Measurements from ENCODE around the gene MADD.
A peak's percentile ranks its signal among the peaks of the same experiment; 100 is the strongest.

Gene MADD

DNA sequence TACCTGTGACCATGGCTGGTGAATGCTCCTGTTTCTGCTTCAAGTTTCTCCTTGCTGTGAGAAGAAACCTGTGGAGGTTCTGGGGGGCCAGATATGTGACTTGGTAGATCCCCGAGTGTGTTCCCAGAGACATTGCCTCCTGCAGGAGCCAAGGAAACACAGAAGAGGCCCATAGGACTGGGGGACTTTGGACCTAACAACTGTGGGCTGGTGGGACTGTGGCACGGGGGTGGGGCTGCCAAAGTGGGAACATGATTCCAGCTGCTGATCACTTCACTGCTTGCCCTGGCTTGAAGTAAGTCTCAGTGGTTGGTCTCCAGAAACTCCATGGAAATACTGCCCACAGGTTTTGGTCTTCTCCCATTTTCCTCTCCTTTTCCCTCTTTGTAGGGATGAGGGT lies 16.3 kb upstream of the MADD start:
- no peak for DNase-seq

DNA sequence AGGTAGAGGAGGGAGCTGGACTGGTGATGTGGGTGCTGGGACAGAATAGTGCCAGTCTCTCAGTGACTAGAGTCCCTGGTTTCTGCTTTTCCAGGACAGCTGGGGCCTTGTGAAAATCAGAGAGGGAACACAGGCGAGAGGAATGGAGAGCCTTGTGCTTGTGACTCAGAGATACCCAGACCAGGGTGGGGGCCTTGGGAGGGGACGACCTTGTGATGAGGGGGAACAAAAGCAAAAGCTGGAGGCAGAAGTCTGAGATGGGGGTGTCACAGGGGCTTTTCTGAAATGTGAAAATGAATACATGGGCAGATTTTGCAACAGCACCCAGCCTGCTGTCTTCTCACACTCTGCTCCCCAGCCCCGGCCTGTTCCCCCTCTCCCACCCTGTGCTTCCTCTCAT lies 15.5 kb upstream of the MADD start:
- DNase-seq = no peak

DNA sequence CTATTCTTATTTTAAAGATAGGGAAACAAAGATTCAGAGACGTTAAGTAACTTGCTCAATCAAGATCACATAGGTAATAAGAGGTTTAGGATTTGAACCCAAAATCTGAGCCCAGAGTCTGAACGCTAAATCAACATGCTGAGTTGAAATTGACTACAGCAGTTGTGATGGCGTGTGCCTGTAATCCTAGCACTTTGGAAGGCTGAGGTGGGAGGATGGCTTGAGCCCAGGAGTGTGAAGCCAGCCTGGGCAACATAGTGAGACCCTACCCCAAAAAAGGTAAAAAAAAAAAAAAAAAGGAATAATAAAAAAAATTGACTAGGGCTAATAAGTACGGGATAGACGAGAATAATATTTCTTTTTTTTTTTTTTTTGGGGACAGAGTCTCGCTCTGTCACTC lies 13.6 kb upstream of the MADD start:
- no peak for DNase-seq

DNA sequence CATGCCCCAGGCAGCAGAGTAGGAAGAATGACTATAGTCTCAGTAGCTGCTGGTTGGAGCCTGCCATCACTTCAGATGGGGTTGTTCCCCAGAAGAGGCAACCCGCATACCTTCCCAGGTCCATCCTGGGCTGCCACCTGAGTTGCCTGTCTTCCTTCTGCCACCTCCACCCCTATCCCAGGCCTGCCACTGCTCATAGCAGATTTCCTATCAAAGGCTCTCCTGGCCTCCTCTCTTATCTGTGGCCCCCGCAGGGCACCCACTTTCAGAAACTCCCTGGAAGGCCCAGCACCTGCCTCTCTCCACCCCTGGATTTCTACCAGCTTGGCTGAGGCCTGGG lies 12.8 kb upstream of the MADD start:
- DNase-seq = no peak

DNA sequence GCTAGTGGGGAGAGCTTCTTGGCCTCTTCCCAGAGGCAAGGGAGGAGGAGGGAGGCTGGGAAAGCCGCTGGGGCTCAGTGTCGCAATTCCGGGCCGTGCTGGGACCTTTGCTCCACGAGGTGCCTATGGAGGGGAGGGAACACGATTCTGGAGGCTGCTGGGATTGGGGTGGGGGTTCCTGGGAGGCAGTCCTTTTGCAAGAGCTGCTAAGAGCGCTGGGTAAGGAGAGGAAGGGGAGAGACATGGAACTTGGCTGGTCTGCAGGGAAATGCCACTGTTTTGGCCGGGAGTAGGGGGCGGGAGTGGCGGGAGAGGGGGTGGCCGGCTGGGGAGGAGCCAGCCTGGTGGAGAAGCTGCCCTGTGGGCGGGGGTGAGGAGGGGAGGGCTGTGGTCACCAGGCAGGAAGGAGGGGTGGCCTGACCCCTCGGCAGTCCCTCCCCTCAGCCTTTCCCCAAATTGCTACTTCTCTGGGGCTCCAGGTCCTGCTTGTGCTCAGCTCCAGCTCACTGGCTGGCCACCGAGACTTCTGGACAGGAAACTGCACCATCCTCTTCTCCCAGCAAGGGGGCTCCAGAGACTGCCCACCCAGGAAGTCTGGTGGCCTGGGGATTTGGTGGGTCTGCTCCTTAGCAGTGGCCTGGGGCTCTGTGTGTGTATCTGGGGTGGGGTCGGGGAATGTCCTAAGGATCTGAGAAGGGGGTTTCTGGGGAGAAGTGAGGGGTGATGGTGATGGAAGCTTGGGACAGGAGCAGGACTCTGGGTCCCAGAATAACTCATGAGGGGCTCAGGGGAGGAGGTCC lies 12.2 kb upstream of the MADD start, which contains the start of gene NR1H3:
Gene NR1H3, plus strand, starts transcription at position 480 of the 800 bp plus-strand sequence. CDS start 1,221 bp downstream, outside the sequence.
- no peak for DNase-seq

DNA sequence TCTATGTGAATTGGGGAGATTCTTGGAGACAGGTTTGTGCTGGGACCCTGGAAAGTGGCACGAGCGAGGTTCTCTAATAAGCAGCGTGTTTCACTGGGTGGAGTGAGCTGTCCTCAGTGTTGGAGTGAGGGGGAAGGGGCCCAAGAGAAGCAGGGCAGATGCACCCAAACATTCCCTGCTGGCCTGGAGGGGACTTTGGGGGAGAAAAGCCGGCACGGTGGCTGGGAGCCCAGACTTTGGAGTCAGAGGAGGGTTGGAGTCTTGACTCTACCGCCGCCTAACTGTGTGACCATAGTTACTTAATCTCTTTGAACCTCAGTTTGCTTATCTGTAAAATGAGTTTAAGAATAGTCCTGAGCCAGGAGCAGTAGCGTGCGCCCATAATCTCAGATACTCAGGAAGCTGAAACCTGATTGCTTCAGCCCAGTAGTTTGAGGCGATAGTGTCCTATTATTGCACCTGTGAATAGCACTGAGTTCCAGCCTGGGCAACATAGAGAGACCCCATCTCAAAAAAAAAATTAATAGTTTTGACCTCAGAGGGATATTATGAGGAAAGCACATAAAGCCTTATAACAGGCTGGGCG lies 11.5 kb upstream of the MADD start:
- no peak for DNase-seq

DNA sequence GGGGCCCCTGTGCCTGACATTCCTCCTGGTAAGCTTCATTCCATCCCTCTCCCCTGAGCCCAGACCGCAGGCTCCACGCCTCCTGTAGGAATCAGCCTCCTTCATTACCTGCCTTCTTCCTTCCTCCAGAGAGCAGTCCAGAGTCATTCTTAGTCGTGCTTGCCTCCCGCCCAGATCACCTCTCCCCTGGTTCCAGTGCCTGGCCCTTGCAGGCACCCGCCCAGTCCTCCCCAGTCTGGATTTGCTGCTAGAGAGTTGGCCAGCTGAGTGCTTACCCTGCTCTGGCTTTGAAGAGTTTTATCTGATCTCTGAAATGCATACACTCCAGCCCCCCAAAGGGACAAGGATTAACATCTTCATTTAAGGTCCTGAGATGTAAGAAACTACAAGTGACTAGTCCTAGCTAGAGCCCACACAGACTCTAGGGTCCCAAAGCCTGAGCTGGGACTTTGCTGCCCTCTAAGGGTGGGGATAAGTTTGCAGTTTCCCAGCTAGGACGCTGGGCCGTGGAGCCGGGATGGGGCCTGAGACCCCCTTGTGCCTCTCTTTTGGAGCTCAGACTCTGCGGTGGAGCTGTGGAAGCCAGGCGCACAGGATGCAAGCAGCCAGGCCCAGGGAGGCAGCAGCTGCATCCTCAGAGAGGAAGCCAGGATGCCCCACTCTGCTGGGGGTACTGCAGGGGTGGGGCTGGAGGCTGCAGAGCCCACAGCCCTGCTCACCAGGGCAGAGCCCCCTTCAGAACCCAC lies 10.5 kb upstream of the MADD start:
- peak; percentile 29 to 34 for DNase-seq

DNA sequence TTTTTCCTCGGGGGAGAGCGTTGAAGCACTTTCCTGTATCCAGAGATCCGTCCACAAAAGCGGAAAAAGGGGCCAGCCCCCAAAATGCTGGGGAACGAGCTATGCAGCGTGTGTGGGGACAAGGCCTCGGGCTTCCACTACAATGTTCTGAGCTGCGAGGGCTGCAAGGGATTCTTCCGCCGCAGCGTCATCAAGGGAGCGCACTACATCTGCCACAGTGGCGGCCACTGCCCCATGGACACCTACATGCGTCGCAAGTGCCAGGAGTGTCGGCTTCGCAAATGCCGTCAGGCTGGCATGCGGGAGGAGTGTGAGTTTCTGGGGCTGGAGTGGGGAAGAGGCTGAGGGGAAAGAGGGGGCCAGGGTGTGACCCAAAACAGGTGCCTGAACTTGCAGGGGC lies 9.6 kb upstream of the MADD start:
- no peak for DNase-seq

DNA sequence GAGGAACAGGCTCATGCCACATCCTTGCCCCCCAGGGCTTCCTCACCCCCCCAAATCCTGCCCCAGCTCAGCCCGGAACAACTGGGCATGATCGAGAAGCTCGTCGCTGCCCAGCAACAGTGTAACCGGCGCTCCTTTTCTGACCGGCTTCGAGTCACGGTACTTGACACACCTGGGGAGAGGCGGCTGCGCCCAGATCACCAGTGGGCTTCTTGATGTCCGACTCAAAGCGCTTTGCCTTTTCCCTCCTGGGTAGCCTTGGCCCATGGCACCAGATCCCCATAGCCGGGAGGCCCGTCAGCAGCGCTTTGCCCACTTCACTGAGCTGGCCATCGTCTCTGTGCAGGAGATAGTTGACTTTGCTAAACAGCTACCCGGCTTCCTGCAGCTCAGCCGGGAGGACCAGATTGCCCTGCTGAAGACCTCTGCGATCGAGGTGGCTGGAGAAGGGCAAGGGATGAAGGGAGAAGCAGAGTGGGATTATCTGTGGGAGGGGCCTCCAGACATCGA lies 8.6 kb upstream of the MADD start:
- no peak for DNase-seq

DNA sequence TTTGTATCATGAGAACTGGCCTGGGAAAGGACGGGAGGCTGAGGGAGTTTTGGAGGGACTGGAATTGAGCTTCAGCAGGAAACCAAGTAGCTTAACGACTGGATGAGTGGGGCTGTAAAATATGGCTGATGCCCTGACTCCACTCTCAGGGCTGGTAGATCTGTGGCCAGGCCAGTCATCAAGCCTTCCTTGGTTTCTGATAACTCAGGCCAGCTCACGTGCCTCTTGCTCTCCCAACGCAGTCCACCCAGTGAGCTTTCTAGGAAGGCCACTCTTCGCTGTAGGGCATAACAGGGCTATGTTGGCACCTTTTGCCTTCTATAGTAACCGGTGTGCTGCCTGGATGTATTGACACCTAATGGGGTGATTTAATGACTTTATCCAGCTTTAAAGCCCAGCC lies 5.8 kb upstream of the MADD start:
- DNase-seq = no peak

DNA sequence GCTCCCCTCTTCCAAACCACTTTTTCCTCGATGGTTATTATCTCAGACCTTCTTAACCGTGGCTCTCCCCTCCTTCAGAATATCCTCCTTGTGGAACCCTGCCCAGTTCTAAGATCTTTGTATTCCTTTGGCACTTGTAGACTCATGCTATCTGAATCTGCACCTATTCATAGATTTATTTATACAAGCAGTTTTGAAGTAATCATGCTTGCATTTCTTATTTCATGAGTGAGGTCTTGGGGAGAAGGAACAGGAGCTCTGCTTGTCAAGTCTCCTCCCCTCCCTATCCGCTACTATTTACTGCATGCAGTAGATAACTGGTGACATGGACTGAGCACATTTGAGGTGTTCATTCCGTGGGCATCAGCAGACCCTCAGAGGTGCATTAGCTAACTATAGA lies 5.4 kb upstream of the MADD start:
- no peak for DNase-seq

DNA sequence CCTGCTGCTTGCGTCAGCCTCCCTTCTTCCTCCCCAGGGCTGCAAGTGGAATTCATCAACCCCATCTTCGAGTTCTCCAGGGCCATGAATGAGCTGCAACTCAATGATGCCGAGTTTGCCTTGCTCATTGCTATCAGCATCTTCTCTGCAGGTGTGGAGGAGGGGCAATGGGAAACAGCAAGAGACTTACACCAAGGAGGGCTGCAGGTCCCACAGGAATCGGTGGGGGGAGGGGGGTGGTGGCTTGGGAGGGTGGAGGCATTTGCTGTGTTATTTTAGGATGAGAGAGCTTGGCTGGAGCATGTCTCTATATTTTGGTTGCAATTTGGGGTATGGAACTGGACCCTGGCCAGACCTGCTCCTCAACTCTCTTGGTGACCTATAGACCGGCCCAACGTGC lies 2.1 kb upstream of the MADD start:
- DNase-seq = no peak

DNA sequence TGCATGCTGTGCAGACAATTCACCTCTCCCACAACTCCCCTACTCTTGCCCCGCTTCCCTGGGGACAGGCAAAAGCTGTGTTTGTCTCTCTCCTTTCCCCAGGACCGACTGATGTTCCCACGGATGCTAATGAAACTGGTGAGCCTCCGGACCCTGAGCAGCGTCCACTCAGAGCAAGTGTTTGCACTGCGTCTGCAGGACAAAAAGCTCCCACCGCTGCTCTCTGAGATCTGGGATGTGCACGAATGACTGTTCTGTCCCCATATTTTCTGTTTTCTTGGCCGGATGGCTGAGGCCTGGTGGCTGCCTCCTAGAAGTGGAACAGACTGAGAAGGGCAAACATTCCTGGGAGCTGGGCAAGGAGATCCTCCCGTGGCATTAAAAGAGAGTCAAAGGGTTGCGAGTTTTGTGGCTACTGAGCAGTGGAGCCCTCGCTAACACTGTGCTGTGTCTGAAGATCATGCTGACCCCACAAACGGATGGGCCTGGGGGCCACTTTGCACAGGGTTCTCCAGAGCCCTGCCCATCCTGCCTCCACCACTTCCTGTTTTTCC lies 1.4 kb upstream of the MADD start:
- DNase-seq = no peak

DNA sequence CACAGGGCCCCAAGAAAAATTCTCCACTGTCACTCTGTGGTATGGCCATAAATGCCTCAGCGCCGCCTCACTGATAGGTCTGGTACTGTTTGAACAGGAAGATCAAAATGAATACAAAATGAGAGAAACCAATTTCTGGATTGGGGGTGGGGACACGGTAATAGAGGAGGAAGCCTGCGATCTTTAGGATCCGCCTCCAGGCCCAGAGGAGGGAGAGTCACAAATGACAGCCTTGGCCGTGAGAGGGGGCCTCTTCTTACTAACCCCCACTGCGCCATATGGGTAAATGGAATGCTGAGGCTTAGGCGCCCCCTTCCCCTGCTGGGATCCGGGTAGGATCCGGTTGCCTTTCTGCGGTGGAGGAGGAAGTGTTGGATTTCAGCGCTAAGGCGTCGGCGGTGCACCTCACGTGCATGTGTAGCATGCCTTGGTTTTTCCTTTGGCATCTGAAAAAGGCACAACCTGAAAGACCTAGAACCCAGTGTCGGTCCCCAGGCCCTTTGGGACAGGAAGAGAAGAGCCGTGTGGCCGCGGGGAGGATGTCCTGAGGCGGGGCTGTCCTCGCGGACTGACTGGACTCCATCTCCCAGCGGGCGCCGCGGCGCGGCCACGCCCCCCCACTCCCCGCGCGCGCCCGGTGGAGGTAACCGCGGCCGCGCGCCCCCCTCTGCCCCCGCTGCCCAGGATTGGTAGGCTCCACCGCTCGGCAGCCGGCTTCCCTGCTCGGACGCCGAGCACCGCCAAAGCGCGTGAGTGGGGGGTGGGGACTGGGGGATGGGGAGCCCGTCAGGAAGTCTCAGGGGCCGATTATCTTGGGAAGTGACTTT lies 718 bp upstream of the MADD start:
- peak; percentile 79 for DNase-seq

DNA sequence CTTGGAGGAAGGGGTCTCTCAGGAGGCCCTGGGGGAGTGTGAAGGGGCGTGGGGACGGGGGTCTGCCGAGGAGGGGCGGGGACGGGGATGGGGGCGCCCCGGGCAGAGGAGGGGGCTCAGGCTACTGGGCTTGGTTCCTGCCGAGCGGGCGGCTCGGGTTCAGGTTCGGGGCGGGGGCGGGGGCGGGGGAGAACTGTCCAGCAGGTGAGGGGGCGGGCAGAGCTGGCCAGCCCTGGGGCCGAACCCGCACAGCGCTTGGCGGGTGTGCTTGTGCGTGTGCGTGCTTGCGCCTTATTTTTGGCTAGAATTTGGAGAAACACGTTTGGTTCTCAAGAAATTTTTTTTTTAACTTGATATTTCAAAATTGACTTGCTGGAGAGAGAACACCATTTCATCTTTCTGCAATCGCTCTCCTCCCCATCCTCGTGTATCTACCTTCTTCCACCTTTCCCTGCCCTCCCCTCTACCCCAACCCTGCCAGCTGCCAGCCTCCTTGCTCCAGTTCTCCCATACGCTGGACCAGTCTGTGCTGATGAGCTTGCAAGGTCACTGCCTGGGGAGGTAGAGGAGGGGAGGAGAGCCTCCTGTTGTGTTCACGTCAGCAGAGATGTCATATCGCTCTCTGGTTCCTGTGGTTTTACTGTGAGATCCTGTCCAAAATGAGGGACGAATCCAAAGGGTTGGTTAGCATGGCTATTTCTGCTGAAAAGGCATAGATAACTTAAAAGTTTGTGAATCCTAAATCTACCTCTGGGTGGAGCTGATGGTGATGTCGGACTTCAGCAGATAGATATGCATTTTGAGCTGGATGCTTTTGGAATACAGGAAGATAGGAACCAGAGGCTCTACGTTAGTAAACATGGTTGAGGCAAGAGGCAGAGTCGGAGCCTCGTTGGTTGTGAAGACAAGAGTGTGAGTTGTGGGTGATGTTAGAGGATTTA lies 668 bp downstream of the MADD start:
- peak in 1 of 2 experiments; percentile 4 for DNase-seq

DNA sequence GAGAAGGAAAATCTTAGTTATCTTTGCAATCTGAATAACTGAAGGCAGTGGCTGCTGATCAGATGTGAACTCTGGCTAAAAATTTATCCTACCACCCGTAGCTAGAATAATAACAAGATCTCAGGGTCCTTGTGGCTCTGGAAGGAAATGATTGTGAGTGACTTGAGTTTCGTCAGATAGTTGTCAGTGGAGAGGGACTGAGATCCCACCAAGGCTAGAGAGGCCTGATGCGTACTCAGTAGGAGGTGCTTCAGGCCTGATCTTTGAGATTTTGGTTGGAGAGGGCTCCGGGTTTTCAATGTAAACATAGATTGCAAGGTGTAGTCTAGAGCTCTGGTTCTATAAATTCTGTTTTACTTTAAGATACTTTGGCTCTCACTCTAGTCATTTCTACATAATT lies 1.4 kb downstream of the MADD start:
- no peak for DNase-seq

DNA sequence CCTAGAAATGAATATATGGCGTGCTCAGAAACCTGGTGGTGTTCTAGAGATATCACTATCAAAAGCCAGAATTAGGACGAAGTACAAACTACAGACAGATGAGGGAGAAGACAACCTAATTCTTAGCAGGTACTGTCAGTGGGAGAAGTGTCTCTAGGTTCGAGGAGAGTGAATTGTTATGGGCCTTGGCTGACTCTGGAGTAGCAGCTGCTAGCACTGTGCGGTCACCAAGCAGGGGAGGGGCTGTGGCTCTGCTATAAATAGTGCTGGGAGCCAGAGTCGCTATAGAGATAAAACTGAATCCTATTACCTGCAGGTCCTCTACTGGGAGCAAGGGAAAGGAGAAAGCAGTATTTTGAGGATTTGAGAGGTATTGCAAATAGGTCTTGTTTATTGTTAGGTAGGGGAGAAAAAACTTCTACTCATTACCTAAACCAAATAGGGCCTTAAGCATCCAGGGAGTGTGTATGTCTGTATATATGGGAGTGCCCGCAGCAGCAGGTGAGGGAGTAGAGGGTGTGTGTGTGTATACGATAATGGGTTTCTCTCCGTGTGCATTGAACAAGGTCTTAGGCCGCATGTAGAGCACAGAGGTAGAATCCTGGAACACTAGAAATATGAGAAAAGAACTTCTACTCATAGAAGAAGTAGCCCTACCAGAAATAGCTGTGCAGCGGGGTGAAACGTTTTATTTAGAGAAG lies 2.2 kb downstream of the MADD start:
- DNase-seq = no peak

DNA sequence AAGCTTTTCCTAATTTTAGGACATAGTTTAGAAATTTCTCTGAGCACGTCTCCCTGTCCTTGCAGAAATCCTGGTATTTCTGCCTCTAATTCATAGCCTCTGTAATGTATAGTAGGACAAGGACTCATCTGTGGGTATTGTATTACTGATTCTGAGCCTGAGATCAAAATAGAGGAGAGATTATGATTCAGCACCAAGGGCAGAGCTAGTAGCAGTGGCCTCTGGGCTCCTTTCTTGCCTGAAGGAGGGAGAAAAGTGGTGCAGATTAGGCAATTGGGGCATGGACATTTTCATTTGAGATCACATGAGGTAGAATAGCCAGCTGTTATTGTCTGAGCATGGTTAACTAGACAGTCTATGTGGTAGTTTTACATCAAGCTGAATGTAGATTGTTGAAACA lies 2.8 kb downstream of the MADD start:
- no peak for DNase-seq

DNA sequence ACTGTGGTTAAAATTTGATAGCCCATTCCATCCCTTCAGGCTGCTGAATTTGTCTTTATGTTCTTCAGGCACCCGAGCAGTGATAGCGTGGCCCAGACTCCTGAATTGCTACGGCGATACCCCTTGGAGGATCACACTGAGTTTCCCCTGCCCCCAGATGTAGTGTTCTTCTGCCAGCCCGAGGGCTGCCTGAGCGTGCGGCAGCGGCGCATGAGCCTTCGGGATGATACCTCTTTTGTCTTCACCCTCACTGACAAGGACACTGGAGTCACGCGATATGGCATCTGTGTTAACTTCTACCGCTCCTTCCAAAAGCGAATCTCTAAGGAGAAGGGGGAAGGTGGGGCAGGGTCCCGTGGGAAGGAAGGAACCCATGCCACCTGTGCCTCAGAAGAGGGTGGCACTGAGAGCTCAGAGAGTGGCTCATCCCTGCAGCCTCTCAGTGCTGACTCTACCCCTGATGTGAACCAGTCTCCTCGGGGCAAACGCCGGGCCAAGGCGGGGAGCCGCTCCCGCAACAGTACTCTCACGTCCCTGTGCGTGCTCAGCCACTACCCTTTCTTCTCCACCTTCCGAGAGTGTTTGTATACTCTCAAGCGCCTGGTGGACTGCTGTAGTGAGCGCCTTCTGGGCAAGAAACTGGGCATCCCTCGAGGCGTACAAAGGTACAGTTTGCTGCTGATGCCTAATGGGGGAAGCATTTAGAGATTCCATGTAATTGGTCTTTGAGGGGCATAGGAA lies 4.7 kb downstream of the MADD start:
- no peak for DNase-seq

DNA sequence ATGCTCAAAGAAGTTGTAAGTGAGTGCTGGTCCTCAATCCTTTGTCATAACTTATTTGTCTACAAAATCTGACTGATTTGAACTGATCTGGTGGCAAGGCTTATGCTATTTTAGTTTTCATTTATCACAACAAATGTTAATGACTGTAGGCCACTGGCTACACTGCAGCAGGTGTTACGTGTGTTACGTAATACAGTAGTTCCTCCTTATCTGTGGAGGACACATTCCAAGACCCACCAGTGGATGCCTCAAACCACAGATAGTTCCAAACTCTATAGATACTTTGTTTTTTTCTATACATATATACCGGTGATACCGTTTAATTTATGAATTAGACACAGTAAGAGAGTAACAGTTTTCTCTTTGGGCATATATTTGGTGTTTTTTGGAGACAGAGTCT lies 7.0 kb downstream of the MADD start:
- DNase-seq = no peak

Measured in activated CD4-positive, alpha-beta T cell treated with anti-CD3 and anti-CD28 coated beads, Interleukin-2, amount 50 U/mL, for 4 hours (primary cell).